Measurements from ENCODE around the gene ANKRD13B.

The ANKRD13B gene

DNA sequence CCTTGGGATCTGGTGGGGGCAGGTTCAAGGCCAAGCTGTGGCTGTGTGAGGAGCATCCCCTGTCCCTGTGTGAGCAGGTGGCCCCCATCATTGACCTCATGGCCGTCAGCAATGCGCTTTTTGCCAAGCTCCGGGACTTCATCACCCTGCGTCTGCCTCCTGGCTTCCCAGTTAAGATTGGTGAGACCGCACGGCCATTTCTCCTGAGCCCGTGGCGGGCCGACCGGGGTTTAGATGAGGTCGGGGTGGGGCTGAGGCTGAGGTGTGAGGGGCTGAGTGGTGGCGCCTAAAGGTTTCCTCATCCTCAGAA is 19.1 kb downstream of the ANKRD13B start:
- Histone ChIP-seq H3K27me3 (ENCODE audit: control insufficient read depth in 1 of 2, insufficient read depth in 2 of 2, low read length in 2 of 2) (peaks cover 9 to 29% of the 10 kb centered on the region in 2 donors), H3K36me3 (ENCODE audit: control insufficient read depth in 1 of 2, insufficient read depth in 2 of 2, low read length in 2 of 2) (no peaks in the 10 kb centered on the region), H3K9me3 (ENCODE audit: control insufficient read depth in 1 of 2, low read length in 2 of 2) (no peaks in the 10 kb centered on the region), H3K4me3 (ENCODE audit: low read depth in 1 of 2, low read length in 2 of 2) (no peak overlapping the region), H3K27ac (ENCODE audit: low read depth, low read length) (no peak overlapping the region), H3K9ac (ENCODE audit: low read depth in 1 of 2, low read length in 2 of 2) (no peak overlapping the region), H3K4me1 (ENCODE audit: control insufficient read depth in 1 of 2, insufficient read depth in 2 of 2, low read length in 2 of 2) (peaks cover 25 to 34% of the 10 kb centered on the region in 2 donors)

DNA sequence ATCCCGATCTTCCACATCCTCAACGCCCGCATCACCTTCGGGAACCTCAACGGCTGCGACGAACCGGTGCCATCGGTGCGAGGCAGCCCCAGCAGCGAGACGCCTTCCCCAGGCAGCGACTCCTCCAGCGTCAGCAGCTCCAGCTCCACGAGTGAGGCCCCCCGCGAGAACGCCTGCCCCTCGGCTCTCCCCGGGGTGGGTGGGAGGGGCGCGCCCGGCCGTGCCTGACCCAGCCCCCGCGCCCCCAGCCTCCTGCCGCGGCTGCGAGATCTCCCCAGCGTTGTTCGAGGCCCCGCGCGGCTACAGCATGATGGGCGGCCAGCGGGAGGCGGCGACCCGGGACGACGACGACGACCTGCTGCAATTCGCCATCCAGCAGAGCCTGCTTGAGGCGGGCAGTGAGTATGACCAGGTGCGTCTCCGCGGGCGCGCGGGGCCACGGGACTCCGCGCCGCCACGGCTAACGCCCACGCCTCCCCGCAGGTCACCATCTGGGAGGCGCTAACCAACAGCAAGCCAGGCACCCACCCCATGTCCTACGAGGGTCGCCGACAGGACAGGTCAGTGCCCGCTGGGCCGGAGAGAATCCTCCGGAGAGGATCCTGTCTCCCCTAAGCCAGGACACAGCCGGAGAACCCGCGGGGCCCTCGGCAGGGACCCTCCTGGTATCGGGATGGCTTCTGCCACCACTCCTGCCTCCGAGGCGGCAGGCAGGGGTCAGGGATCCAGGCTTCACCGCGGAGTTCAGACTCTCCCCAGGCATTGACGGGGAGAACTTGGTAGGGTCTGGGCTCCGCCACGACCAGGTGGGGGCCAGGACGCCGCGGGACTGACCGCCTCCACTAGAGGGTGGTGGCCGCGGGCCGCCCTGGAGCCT is 19.7 kb downstream of the ANKRD13B start:
- Histone ChIP-seq H3K27me3 (ENCODE audit: control insufficient read depth in 1 of 2, insufficient read depth in 2 of 2, low read length in 2 of 2) (peaks cover 9 to 29% of the 10 kb centered on the region in 2 donors), H3K4me3 (ENCODE audit: low read depth in 1 of 2, low read length in 2 of 2) (no peak overlapping the region), H3K4me1 (ENCODE audit: control insufficient read depth in 1 of 2, insufficient read depth in 2 of 2, low read length in 2 of 2) (peaks cover 31 to 40% of the 10 kb centered on the region in 2 donors), H3K9ac (ENCODE audit: low read depth in 1 of 2, low read length in 2 of 2) (no peak overlapping the region), H3K27ac (ENCODE audit: low read depth, low read length) (no peak overlapping the region), H3K9me3 (ENCODE audit: control insufficient read depth in 1 of 2, low read length in 2 of 2) (no peaks in the 10 kb centered on the region), H3K36me3 (ENCODE audit: control insufficient read depth in 1 of 2, insufficient read depth in 2 of 2, low read length in 2 of 2) (no peaks in the 10 kb centered on the region)

DNA sequence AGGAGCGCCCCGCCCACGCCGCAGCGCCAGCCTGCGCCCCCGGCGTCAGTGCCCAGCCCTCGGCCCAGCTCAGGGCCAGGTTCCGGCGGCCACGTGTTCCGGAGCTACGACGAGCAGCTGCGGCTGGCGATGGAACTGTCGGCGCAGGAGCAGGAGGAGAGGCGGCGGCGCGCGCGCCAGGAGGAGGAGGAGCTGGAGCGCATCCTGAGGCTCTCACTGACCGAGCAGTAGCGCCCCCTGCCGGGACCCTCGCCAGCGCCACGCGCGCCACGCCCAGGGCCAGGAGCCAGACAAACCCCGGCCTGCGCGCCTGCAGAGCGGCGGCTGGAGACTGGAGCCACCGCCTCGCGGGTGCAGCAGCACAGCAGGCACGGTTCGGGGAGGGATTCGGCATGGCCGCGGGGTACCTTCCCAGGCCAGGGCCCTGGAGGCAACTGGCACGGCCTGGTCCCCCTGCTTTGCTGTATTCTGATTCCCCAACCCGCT is 20.5 kb downstream of the ANKRD13B start:
- peaks cover 9 to 32% of the 10 kb centered on the region in 2 donors for H3K27me3 ChIP-seq (ENCODE audit: control insufficient read depth in 1 of 2, insufficient read depth in 2 of 2, low read length in 2 of 2)
- no peaks in the 10 kb centered on the region for H3K9me3 ChIP-seq (ENCODE audit: control insufficient read depth in 1 of 2, low read length in 2 of 2)
- no peak overlapping the region for H3K9ac ChIP-seq (ENCODE audit: low read depth in 1 of 2, low read length in 2 of 2)
- peak overlapping the region; percentile 54 to 62 for H3K4me3 ChIP-seq (ENCODE audit: low read depth in 1 of 2, low read length in 2 of 2)
- no peak overlapping the region for H3K27ac ChIP-seq (ENCODE audit: low read depth, low read length)
- no peaks in the 10 kb centered on the region for H3K36me3 ChIP-seq (ENCODE audit: control insufficient read depth in 1 of 2, insufficient read depth in 2 of 2, low read length in 2 of 2)
- peaks cover 37 to 45% of the 10 kb centered on the region in 2 donors for H3K4me1 ChIP-seq (ENCODE audit: control insufficient read depth in 1 of 2, insufficient read depth in 2 of 2, low read length in 2 of 2)

DNA sequence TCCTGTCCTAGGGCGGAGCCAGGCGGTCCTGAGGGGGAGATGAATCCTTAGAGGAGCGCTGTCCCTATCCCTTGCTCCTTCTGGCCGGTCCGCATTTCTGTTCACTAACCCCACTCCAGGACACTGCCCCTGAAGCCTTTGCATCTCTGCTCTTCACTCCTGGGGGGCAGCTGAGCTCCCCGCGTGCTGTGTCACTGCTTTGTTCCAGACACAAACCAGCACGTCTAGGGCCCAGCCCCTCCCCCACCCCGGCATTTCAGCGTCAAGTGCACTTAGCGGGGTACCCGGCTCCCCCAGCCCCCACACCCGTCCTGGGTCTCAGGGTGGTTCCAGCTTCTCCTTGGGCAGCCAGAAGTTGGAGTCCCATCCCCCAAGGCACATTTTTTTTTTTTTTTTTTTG is 20.9 kb downstream of the ANKRD13B start:
- no peak overlapping the region for H3K9ac ChIP-seq (ENCODE audit: low read depth in 1 of 2, low read length in 2 of 2)
- H3K36me3 ChIP-seq (ENCODE audit: control insufficient read depth in 1 of 2, insufficient read depth in 2 of 2, low read length in 2 of 2), result no peaks in the 10 kb centered on the region
- H3K4me1 ChIP-seq (ENCODE audit: control insufficient read depth in 1 of 2, insufficient read depth in 2 of 2, low read length in 2 of 2), result peaks cover 37 to 45% of the 10 kb centered on the region in 2 donors
- H3K27ac ChIP-seq (ENCODE audit: low read depth, low read length), result no peak overlapping the region
- H3K27me3 ChIP-seq (ENCODE audit: control insufficient read depth in 1 of 2, insufficient read depth in 2 of 2, low read length in 2 of 2), result peaks cover 9 to 37% of the 10 kb centered on the region in 2 donors
- no peaks in the 10 kb centered on the region for H3K9me3 ChIP-seq (ENCODE audit: control insufficient read depth in 1 of 2, low read length in 2 of 2)
- H3K4me3 ChIP-seq (ENCODE audit: low read depth in 1 of 2, low read length in 2 of 2), result peak overlapping the region; percentile 54 to 62

DNA sequence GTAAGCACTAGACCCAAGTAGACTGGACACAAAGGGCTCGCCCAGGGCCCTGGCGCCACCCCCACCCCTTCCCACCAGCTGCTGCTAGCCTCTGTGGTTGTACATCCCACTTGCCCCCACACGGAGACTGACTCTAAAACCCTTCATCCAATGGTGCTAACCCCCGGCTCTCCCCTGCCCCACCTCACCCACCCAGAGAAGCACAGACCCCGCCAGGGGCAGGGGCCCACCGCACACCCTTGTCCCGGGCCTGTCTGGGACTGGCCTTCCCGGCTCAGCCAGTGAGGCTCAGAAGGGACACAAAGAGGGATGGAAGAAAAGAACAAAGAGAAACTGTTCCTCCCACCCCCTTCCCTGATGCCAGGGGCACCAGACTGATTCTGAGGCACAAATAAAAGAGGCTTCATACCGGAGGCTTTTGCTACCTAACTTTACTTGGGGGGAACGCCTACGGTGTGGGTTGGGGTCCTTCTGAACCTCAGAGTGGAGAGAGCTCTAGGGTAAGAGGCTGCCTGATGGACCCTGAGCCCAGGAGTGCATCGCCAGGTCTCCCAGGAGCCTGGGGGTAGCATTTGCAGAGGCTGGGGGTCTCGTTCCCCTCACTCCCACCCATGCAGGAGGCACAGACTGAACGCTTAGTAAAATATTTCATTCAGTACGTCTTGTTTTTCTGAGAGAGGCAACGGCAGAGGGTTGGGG is 21.6 kb downstream of the ANKRD13B start:
- Histone ChIP-seq H3K27ac (ENCODE audit: low read depth, low read length) (no peak overlapping the region), H3K9ac (ENCODE audit: low read depth in 1 of 2, low read length in 2 of 2) (no peak overlapping the region), H3K27me3 (ENCODE audit: control insufficient read depth in 1 of 2, insufficient read depth in 2 of 2, low read length in 2 of 2) (peaks cover 12 to 38% of the 10 kb centered on the region in 2 donors), H3K4me3 (ENCODE audit: low read depth in 1 of 2, low read length in 2 of 2) (peak overlapping the region in 1 of 2 donors; percentile 69), H3K9me3 (ENCODE audit: control insufficient read depth in 1 of 2, low read length in 2 of 2) (no peaks in the 10 kb centered on the region), H3K4me1 (ENCODE audit: control insufficient read depth in 1 of 2, insufficient read depth in 2 of 2, low read length in 2 of 2) (peaks cover 37 to 45% of the 10 kb centered on the region in 2 donors), H3K36me3 (ENCODE audit: control insufficient read depth in 1 of 2, insufficient read depth in 2 of 2, low read length in 2 of 2) (no peaks in the 10 kb centered on the region)

DNA sequence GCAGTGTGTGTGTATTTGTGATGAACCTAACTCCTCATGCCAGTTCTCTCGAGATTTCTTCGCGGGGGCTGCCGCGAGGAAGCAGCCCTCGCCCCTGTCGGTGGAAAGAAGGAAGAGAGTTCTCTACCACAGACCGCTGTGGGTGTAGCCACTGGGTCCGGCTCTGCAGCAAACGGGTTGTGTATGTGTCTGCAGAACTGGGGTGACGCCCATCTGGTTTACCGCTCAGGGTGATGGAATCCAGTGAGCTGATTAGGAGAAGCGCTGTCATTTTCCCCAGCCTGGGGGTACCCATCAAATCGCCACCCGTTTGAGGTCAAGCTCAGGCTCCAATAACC is 22.1 kb downstream of the ANKRD13B start:
- Histone ChIP-seq H3K36me3 (ENCODE audit: control insufficient read depth in 1 of 2, insufficient read depth in 2 of 2, low read length in 2 of 2) (no peaks in the 10 kb centered on the region), H3K9ac (ENCODE audit: low read depth in 1 of 2, low read length in 2 of 2) (no peak overlapping the region), H3K27me3 (ENCODE audit: control insufficient read depth in 1 of 2, insufficient read depth in 2 of 2, low read length in 2 of 2) (peaks cover 15 to 42% of the 10 kb centered on the region in 2 donors), H3K27ac (ENCODE audit: low read depth, low read length) (no peak overlapping the region), H3K4me1 (ENCODE audit: control insufficient read depth in 1 of 2, insufficient read depth in 2 of 2, low read length in 2 of 2) (peaks cover 37 to 45% of the 10 kb centered on the region in 2 donors), H3K9me3 (ENCODE audit: control insufficient read depth in 1 of 2, low read length in 2 of 2) (no peaks in the 10 kb centered on the region), H3K4me3 (ENCODE audit: low read depth in 1 of 2, low read length in 2 of 2) (peak overlapping the region; percentile 69 to 74)

DNA sequence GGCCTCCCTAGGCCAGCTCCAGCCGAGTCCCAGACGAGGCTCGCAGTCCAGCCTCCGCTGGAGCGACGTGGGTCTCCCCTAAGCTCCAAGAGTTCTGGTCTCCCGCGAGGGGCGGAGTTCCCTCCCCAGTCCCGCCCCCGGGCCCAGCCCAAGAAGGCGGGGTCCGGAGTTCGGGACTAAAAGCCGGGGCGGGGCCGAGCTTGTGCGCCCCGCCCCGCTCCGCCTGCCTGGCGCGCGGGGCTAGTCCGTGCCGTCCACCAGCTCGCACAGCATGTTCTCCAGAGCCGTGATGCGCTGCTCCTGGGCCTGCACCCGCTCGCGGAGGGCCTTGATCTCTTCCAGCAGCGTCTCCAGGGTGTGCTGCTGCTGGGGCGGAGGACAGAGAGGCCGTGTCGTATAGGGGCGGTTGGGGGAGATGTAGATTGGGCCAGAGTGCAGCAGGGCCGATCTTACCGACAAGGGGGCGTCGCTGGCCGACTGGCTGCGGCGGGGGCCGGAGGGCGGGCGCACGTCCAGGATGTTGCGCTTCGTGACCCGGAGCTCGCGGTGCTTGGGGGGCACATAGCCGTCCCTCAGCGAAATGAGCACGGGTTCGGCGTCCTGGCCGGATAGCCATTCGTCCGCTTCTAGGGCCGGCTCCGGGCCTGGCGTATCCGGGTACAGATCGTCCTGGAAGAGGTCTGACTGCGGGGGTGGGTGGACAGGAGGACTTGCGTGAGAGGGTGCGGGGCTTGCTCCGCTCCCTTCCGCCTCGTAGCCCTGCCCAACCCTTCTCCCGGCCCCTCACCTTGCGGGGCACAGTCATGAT is 22.8 kb downstream of the ANKRD13B start:
- peaks cover 37 to 45% of the 10 kb centered on the region in 2 donors for H3K4me1 ChIP-seq (ENCODE audit: control insufficient read depth in 1 of 2, insufficient read depth in 2 of 2, low read length in 2 of 2)
- peaks cover 15 to 44% of the 10 kb centered on the region in 2 donors for H3K27me3 ChIP-seq (ENCODE audit: control insufficient read depth in 1 of 2, insufficient read depth in 2 of 2, low read length in 2 of 2)
- H3K4me3 ChIP-seq (ENCODE audit: low read depth in 1 of 2, low read length in 2 of 2), result peak overlapping the region; percentile 69 to 74
- H3K9ac ChIP-seq (ENCODE audit: low read depth in 1 of 2, low read length in 2 of 2), result peak overlapping the region; percentile 18 to 43
- H3K27ac ChIP-seq (ENCODE audit: low read depth, low read length), result no peak overlapping the region
- H3K9me3 ChIP-seq (ENCODE audit: control insufficient read depth in 1 of 2, low read length in 2 of 2), result no peaks in the 10 kb centered on the region
- no peaks in the 10 kb centered on the region for H3K36me3 ChIP-seq (ENCODE audit: control insufficient read depth in 1 of 2, insufficient read depth in 2 of 2, low read length in 2 of 2)

DNA sequence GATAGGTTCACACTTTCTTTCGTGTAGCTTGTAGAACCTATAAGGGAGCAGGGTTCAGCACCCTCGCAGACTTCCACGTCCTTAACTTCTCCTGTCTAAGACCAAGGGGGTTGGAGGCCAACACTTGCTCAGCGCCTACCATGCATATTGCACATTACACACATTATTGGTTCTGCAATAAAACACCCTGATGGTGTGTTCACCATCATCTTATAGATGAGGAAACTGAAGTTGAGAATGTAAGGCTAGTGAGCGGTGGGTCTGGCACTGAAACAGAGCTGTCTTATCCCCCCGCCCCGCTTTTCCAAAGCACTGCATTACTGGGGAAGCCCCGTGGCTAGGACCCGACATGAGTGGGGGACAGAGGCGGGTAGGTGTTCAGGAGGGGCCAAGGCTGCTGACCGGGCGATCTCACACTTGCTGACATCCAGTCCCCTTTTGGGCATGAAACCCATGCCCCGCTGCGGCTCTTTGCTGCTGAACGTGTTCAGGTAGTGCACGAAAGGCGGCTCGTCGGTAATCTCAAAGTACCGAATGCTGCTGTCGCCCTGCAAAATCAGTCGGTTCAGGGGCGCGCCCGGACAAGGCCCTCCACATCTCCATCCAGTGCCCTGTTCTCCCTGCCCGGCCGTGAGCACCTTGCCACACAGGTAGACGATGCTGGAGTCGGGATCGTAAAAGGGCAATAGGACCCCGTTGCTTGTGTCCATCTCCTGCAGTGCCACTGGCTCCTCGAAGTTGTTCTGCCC is 23.5 kb downstream of the ANKRD13B start:
- Histone ChIP-seq H3K9me3 (ENCODE audit: control insufficient read depth in 1 of 2, low read length in 2 of 2) (no peaks in the 10 kb centered on the region), H3K9ac (ENCODE audit: low read depth in 1 of 2, low read length in 2 of 2) (peak overlapping the region; percentile 18 to 43), H3K27me3 (ENCODE audit: control insufficient read depth in 1 of 2, insufficient read depth in 2 of 2, low read length in 2 of 2) (peaks cover 15 to 44% of the 10 kb centered on the region in 2 donors), H3K36me3 (ENCODE audit: control insufficient read depth in 1 of 2, insufficient read depth in 2 of 2, low read length in 2 of 2) (no peaks in the 10 kb centered on the region), H3K4me1 (ENCODE audit: control insufficient read depth in 1 of 2, insufficient read depth in 2 of 2, low read length in 2 of 2) (peaks cover 37 to 45% of the 10 kb centered on the region in 2 donors), H3K4me3 (ENCODE audit: low read depth in 1 of 2, low read length in 2 of 2) (peak overlapping the region; percentile 68 to 70), H3K27ac (ENCODE audit: low read depth, low read length) (no peak overlapping the region)

DNA sequence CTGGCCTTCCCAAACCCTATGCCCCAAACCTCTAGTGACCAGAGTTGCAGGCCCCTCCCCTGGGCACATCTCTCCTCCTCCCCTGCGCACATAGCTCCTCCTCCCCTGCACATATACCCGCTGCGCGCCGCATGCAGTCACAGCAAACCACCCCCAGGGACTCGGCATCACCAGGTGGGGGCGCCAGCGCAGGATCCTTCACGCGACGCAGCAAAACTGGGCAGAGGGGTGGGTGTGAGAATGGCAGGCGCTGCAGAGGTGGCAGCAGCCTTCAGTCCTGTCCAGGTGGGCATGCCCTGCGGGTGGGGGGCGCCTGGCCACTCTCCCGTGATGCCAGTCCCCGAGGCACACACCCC is 24.2 kb downstream of the ANKRD13B start:
- Histone ChIP-seq H3K9me3 (ENCODE audit: control insufficient read depth in 1 of 2, low read length in 2 of 2) (no peaks in the 10 kb centered on the region), H3K27me3 (ENCODE audit: control insufficient read depth in 1 of 2, insufficient read depth in 2 of 2, low read length in 2 of 2) (peaks cover 15 to 44% of the 10 kb centered on the region in 2 donors), H3K4me3 (ENCODE audit: low read depth in 1 of 2, low read length in 2 of 2) (peak overlapping the region; percentile 68 to 70), H3K9ac (ENCODE audit: low read depth in 1 of 2, low read length in 2 of 2) (peak overlapping the region; percentile 61 to 69), H3K36me3 (ENCODE audit: control insufficient read depth in 1 of 2, insufficient read depth in 2 of 2, low read length in 2 of 2) (no peaks in the 10 kb centered on the region), H3K27ac (ENCODE audit: low read depth, low read length) (no peak overlapping the region), H3K4me1 (ENCODE audit: control insufficient read depth in 1 of 2, insufficient read depth in 2 of 2, low read length in 2 of 2) (peaks cover 40 to 45% of the 10 kb centered on the region in 2 donors)

Data from duodenal mucosa (tissue), 2 donors.